Measurements from ENCODE around the gene EYS. TPM values are rescaled to one million over a fixed set of nuclear protein-coding genes. Genes with fewer than 3 reads are reported as not detected.
"Not testable (repeated sequence)": the region's sequence is repeated elsewhere in the genome, so short reads cannot be mapped to it uniquely, and the experiment has no call there.

EYS gene
- polyA plus RNA-seq, 1 of the 3 experiments (the other 2 are of a cell fraction) = 0.05 TPM

DNA sequence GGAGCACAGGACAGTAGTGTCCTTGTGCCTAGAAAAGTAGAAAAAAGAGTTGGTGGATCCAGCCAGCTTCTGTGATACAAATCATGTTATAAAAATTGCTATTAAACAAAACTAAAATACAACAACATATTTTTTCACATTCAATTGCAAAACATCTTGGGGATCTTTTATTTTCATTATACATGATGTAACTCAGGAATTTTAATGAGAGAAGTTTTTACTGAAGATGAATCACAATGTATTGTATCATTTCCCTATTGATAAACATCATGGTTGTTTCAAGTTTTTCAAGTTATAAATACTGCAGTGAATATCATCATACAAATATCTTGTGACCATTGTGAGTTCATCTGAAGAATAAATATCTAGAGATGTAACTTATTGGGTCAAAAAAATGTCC lies 1463.4 kb downstream of the EYS start:
- H4K20me1 ChIP-seq (ENCODE audit: insufficient read depth) = no peaks in the 10 kb centered on the region
- H3F3A ChIP-seq (replicated peaks; ENCODE audit: insufficient read depth) = peaks cover 4% of the 10 kb centered on the region
- ChIA-PET CTCF (no interaction called here), POLR2A (no interaction called here)
- H2AFZ ChIP-seq (ENCODE audit: low read depth) = no peak overlapping the region
- no peaks in the 10 kb centered on the region for H3K9me3 ChIP-seq
- no peaks in the 10 kb centered on the region for H3K79me2 ChIP-seq (ENCODE audit: insufficient read depth)
- no peak overlapping the region for H3K4me3 ChIP-seq (ENCODE audit: low read depth in 2 of 2, low read length in 1 of 2)
- H3K9ac ChIP-seq = no peak overlapping the region
- no peaks in the 10 kb centered on the region for H3K36me3 ChIP-seq (replicated peaks in 1 of 2; ENCODE audit: control insufficient read depth in 1 of 2, insufficient read depth in 2 of 2, low read length in 1 of 2)
- DNase-seq = no peak
- H3K9me2 ChIP-seq = no peaks in the 10 kb centered on the region
- no peaks in the 10 kb centered on the region for H3K27me3 ChIP-seq (ENCODE audit: insufficient read depth)
- TF ChIP-seq, protein P1, sequence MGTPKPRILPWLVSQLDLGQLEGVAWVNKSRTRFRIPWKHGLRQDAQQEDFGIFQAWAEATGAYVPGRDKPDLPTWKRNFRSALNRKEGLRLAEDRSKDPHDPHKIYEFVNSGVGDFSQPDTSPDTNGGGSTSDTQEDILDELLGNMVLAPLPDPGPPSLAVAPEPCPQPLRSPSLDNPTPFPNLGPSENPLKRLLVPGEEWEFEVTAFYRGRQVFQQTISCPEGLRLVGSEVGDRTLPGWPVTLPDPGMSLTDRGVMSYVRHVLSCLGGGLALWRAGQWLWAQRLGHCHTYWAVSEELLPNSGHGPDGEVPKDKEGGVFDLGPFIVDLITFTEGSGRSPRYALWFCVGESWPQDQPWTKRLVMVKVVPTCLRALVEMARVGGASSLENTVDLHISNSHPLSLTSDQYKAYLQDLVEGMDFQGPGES (IDR thresholded peaks at IDR 0.05; ENCODE audit: low read depth, low read length) = no peak
- TF ChIP-seq, protein P2, sequence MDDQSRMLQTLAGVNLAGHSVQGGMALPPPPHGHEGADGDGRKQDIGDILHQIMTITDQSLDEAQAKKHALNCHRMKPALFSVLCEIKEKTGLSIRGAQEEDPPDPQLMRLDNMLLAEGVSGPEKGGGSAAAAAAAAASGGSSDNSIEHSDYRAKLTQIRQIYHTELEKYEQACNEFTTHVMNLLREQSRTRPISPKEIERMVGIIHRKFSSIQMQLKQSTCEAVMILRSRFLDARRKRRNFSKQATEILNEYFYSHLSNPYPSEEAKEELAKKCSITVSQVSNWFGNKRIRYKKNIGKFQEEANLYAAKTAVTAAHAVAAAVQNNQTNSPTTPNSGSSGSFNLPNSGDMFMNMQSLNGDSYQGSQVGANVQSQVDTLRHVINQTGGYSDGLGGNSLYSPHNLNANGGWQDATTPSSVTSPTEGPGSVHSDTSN (IDR thresholded peaks at IDR 0.05) = no peak
- TF ChIP-seq EZH2phosphoT487 (IDR thresholded peaks at IDR 0.05; ENCODE audit: borderline replicate concordance, low read depth) (no peak), MAX (IDR thresholded peaks at IDR 0.05; ENCODE audit: low read depth) (no peak), REST (IDR thresholded peaks at IDR 0.05; ENCODE audit: low read depth, low read length) (no peak)
- no peak overlapping the region for H3K4me2 ChIP-seq
- H3K4me1 ChIP-seq (ENCODE audit: control insufficient read depth in 1 of 2, insufficient read depth in 2 of 2, low read depth in 1 of 2, low read length in 1 of 2) = 0 out of 4 replicates have a peak, but pooled peaks cover 0 to 7% of the 10 kb centered on the region in 2 experiments
- H3K27ac ChIP-seq (ENCODE audit: low read depth in 2 of 2, low read length in 1 of 2) = no peak overlapping the region; a peak in 1 of 4 replicates

DNA sequence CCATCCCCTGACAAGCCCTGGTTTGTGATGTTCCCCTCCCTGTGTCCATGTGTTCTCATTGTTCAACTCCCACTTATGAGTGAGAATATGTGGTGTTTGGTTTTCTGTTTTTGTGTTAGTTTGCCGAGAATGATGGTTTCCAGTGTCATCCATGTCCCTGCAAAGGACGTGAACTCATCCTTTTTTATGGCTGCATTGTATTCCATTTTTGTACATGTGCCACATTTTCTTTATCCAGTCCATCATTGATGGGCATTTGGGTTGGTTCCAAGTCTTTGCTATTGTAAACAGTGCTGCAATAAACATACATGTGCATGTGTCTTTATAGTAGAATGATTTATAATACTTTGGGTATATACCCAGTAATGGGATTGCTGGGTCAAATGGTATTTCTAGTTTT lies 1468.1 kb downstream of the EYS start:
- H3K4me3 ChIP-seq (ENCODE audit: low read depth in 2 of 2, low read length in 1 of 2); H3K9me2 ChIP-seq; DNase-seq; H3F3A ChIP-seq (replicated peaks; ENCODE audit: insufficient read depth); POLR2A ChIA-PET; CTCF ChIA-PET; H3K4me1 ChIP-seq (ENCODE audit: control insufficient read depth in 1 of 2, insufficient read depth in 2 of 2, low read depth in 1 of 2, low read length in 1 of 2); H3K27ac ChIP-seq (ENCODE audit: low read depth in 2 of 2, low read length in 1 of 2); H3K4me2 ChIP-seq; H3K36me3 ChIP-seq (replicated peaks in 1 of 2; ENCODE audit: control insufficient read depth in 1 of 2, insufficient read depth in 2 of 2, low read length in 1 of 2); H2AFZ ChIP-seq (ENCODE audit: low read depth); H4K20me1 ChIP-seq (ENCODE audit: insufficient read depth); H3K9me3 ChIP-seq; H3K27me3 ChIP-seq (ENCODE audit: insufficient read depth); H3K79me2 ChIP-seq (ENCODE audit: insufficient read depth); H3K9ac ChIP-seq: not testable (repeated sequence)
- 42% methylated on average over 2 of the region's 2 CpGs for WGBS (ENCODE audit: low lambda C conversion rate)

All from SK-N-SH (cell line).